ENCODE measurements around the gene ABCG4.
"Not testable (repeated sequence)": the region's sequence is repeated elsewhere in the genome, so short reads cannot be mapped to it uniquely, and the experiment has no call there.

The ABCG4 gene

GRCh38 chr11:119166368-119167076 is 17.7 kb downstream of the ABCG4 start:
- Histone ChIP-seq H3K4me2 (peak overlapping the region; percentile 71), H3K9me3 (no peaks in the 10 kb centered on the region), H3K4me1 (peaks cover 39% of the 10 kb centered on the region), H3K27ac (no peak overlapping the region), H4K20me1 (no peaks in the 10 kb centered on the region), H3K36me3 (no peaks in the 10 kb centered on the region), H3K27me3 (no peaks in the 10 kb centered on the region), H3K9ac (no peak overlapping the region; the same call in 1 of the 2 replicates), H3K4me3 (no peak overlapping the region)
- no peak for TF ChIP-seq Cebpa-rat (IDR thresholded peaks at IDR 0.05)

GRCh38 chr11:119167077-119167458 is 18.2 kb downstream of the ABCG4 start:
- H3K27me3 ChIP-seq, H3K27ac ChIP-seq, H3K9ac ChIP-seq: not testable (repeated sequence)

GRCh38 chr11:119167933-119168332 is 19.1 kb downstream of the ABCG4 start:
- Histone ChIP-seq H3K27me3 (no peaks in the 10 kb centered on the region), H3K9ac (no peak overlapping the region), H3K27ac (no peak overlapping the region)

More at GRCh38 chr11:119167077-119167458, 18.2 kb downstream of the ABCG4 start:
- H3K4me3 ChIP-seq, H3K36me3 ChIP-seq, H4K20me1 ChIP-seq, H3K9me3 ChIP-seq: not testable (repeated sequence)
- Histone ChIP-seq H3K4me2 (peak overlapping the region; percentile 71), H3K4me1 (peaks cover 43% of the 10 kb centered on the region)

GRCh38 chr11:119168471-119169281 is 19.8 kb downstream of the ABCG4 start, which contains the start of gene NLRX1:
Gene NLRX1, plus strand, starts transcription at chr11:119168725. Its CDS starts 2,679 bp downstream, at chr11:119171404.
- H3K36me3 ChIP-seq: peaks cover 7% of the 10 kb centered on the region
- H4K20me1 ChIP-seq: no peaks in the 10 kb centered on the region
- no peaks in the 10 kb centered on the region for H3K9me3 ChIP-seq
- no peaks in the 10 kb centered on the region for H3K27me3 ChIP-seq
- H3K27ac ChIP-seq: peak within 1 kb of the TSS; percentile 93
- peak within 1 kb of the TSS; percentile 92 for H3K9ac ChIP-seq
- peaks cover 50% of the 10 kb centered on the region for H3K4me1 ChIP-seq
- no peak for TF ChIP-seq Cebpa-rat (IDR thresholded peaks at IDR 0.05)
- H3K4me3 ChIP-seq: peak within 1 kb of the TSS; percentile 84
- peak within 1 kb of the TSS; percentile 84 for H3K4me2 ChIP-seq

More at GRCh38 chr11:119167933-119168332, 19.1 kb downstream of the ABCG4 start:
- Histone ChIP-seq H3K4me3 (no peak overlapping the region), H3K4me2 (0 out of 2 replicates have a peak overlapping the region, but pooled peaks have one; percentile 20), H3K4me1 (peaks cover 50% of the 10 kb centered on the region), H3K36me3 (no peaks in the 10 kb centered on the region), H3K9me3 (no peaks in the 10 kb centered on the region), H4K20me1 (no peaks in the 10 kb centered on the region)
- TF ChIP-seq Cebpa-rat (IDR thresholded peaks at IDR 0.05): no peak

GRCh38 chr11:119169282-119169719 is 20.4 kb downstream of the ABCG4 start:
- Histone ChIP-seq H3K4me2 (peak overlapping the region; percentile 84), H3K9ac (peak overlapping the region; percentile 92), H3K36me3 (peaks cover 13% of the 10 kb centered on the region), H3K27ac (peak overlapping the region; percentile 93), H4K20me1 (no peaks in the 10 kb centered on the region), H3K4me3 (peak overlapping the region; percentile 84), H3K4me1 (peaks cover 50% of the 10 kb centered on the region), H3K9me3 (no peaks in the 10 kb centered on the region), H3K27me3 (no peaks in the 10 kb centered on the region)
- no peak for TF ChIP-seq Cebpa-rat (IDR thresholded peaks at IDR 0.05)

- TF ChIP-seq Cebpa-rat (IDR thresholded peaks at IDR 0.05): no peak
- peaks cover 42% of the 10 kb centered on the region for H3K4me1 ChIP-seq
- H3K4me2 ChIP-seq: peak overlapping the region; percentile 9; the same call in 1 of the 2 replicates
- peaks cover 29% of the 10 kb centered on the region for H3K36me3 ChIP-seq
- H3K27me3 ChIP-seq: no peaks in the 10 kb centered on the region
- no peak overlapping the region for H3K27ac ChIP-seq
- H3K4me3 ChIP-seq: no peak overlapping the region
- H3K9me3 ChIP-seq: no peaks in the 10 kb centered on the region
- no peaks in the 10 kb centered on the region for H4K20me1 ChIP-seq
- no peak overlapping the region for H3K9ac ChIP-seq
Observed at GRCh38 chr11:119172513-119172912, 23.7 kb downstream of the ABCG4 start.

- H3K27me3 ChIP-seq: no peaks in the 10 kb centered on the region
- H3K4me1 ChIP-seq: peaks cover 49% of the 10 kb centered on the region
- H3K9me3 ChIP-seq: no peaks in the 10 kb centered on the region
- no peaks in the 10 kb centered on the region for H4K20me1 ChIP-seq
- H3K27ac ChIP-seq: no peak overlapping the region
- H3K4me2 ChIP-seq: no peak overlapping the region
- H3K4me3 ChIP-seq: no peak overlapping the region
- H3K9ac ChIP-seq: no peak overlapping the region
- H3K36me3 ChIP-seq: peaks cover 29% of the 10 kb centered on the region
- TF ChIP-seq Cebpa-rat (IDR thresholded peaks at IDR 0.05): no peak
Observed at GRCh38 chr11:119173453-119173852, 24.6 kb downstream of the ABCG4 start.

GRCh38 chr11:119175493-119176077 is 26.7 kb downstream of the ABCG4 start:
- Histone ChIP-seq H3K4me3 (no peak overlapping the region), H3K36me3 (peaks cover 39% of the 10 kb centered on the region), H3K27ac (no peak overlapping the region), H3K9ac (no peak overlapping the region), H4K20me1 (no peaks in the 10 kb centered on the region), H3K4me1 (peaks cover 46% of the 10 kb centered on the region), H3K9me3 (no peaks in the 10 kb centered on the region), H3K4me2 (no peak overlapping the region), H3K27me3 (no peaks in the 10 kb centered on the region)
- no peak for TF ChIP-seq Cebpa-rat (IDR thresholded peaks at IDR 0.05)

GRCh38 chr11:119178166-119178680 is 29.4 kb downstream of the ABCG4 start:
- Histone ChIP-seq H3K36me3 (peaks cover 53% of the 10 kb centered on the region), H3K4me2 (peak overlapping the region; percentile 74), H4K20me1 (no peaks in the 10 kb centered on the region), H3K4me3 (no peak overlapping the region), H3K4me1 (peaks cover 27% of the 10 kb centered on the region), H3K27ac (peak overlapping the region; percentile 42), H3K9me3 (no peaks in the 10 kb centered on the region), H3K27me3 (no peaks in the 10 kb centered on the region), H3K9ac (peak overlapping the region; percentile 49; the same call in 1 of the 2 replicates)
- no peak for TF ChIP-seq Cebpa-rat (IDR thresholded peaks at IDR 0.05)

Measured in BLaER1 (cell line).